Endothelial cell of umbilical vein (primary cell): ENCODE measurements around the gene PIM2.

Source experiments
- MYC ChIP-seq: IDR thresholded peaks from one replicate; pipeline ENCODE4 v1.6.1; 2011; ENCODE audit warnings: mild to moderate bottlenecking, low read depth, low read length
- POLR2A ChIP-seq: IDR thresholded peaks from 2 replicates; pipeline ENCODE4 v1.6.1; 2012; ENCODE audit warnings: low read depth, mild to moderate bottlenecking, control low read depth, low read length
- POLR2AphosphoS5 ChIP-seq: IDR thresholded peaks from 2 replicates; pipeline ENCODE4 v1.6.1; 2012; ENCODE audit warnings: low read depth, mild to moderate bottlenecking, control low read depth, low read length, moderate library complexity; ENCODE audit not compliant: insufficient read depth
- TF ChIP-seq, protein P1 (sequence below), 2 donors: IDR thresholded peaks; 1 replicate in 1 of 2; 2 replicates in 1 of 2; pipeline ENCODE4 v1.5.1; 2011; ENCODE audit warnings: low read length in 2 of 2, mild to moderate bottlenecking in 2 of 2, moderate library complexity in 2 of 2, control low read depth in 1 of 2, inconsistent platforms in 1 of 2, low read depth in 1 of 2; ENCODE audit not compliant: insufficient read depth in 1 of 2; ENCODE audit errors: extremely low read depth in 1 of 2

DNA sequence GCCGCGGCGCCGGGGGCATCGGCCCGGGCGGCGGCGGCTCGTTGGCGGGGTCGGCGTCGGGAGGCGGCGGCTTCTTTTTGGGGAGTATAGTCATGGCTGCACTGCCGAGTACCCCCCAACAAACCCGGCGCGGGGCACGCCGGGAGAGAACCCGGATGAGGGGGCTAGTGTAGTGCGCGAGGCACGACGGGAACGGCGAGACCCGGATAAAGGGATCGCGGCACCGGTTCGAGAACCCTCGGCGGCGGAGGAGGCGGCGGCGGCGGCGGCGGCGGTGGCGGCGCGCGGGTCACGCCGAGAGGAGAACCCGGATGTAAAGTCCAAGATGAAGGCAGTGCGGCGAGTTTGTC lies 38.6 kb upstream of the PIM2 start, which contains the start of gene OTUD5:
- TF ChIP-seq, protein P1, sequence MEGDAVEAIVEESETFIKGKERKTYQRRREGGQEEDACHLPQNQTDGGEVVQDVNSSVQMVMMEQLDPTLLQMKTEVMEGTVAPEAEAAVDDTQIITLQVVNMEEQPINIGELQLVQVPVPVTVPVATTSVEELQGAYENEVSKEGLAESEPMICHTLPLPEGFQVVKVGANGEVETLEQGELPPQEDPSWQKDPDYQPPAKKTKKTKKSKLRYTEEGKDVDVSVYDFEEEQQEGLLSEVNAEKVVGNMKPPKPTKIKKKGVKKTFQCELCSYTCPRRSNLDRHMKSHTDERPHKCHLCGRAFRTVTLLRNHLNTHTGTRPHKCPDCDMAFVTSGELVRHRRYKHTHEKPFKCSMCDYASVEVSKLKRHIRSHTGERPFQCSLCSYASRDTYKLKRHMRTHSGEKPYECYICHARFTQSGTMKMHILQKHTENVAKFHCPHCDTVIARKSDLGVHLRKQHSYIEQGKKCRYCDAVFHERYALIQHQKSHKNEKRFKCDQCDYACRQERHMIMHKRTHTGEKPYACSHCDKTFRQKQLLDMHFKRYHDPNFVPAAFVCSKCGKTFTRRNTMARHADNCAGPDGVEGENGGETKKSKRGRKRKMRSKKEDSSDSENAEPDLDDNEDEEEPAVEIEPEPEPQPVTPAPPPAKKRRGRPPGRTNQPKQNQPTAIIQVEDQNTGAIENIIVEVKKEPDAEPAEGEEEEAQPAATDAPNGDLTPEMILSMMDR (IDR thresholded peaks at IDR 0.05; ENCODE audit: extremely low read depth in 1 of 2, insufficient read depth in 1 of 2, low read depth in 1 of 2, low read length in 2 of 2), result no peak
- TF ChIP-seq MYC (no peak), POLR2AphosphoS5 (peak; percentile 31), POLR2A (peak; percentile 33)
